Trophoblast cell (in vitro differentiated cells and primary cell): Measurements from ENCODE around the gene MARVELD2.
"Not testable (repeated sequence)": the region's sequence is repeated elsewhere in the genome, so short reads cannot be mapped to it uniquely, and the experiment has no call there.

Experiments used
- DNase-seq, 2 donors: peaks; one replicate each; pipeline ENCODE4 v3.0.0-alpha.2; 2016
- H2AFZ ChIP-seq: 2 replicates; pipeline ENCODE4 v1.6.1; 2013; ENCODE audit warnings: low read length, moderate library complexity, mild to moderate bottlenecking; ENCODE audit not compliant: insufficient read depth, poor library complexity
- H2AK5ac ChIP-seq: 2 replicates; pipeline ENCODE4 v1.6.1; 2013; ENCODE audit warnings: mild to moderate bottlenecking, low read length
- H2BK120ac ChIP-seq: 2 replicates; pipeline ENCODE4 v1.6.1; 2013; ENCODE audit warnings: low read length, mild to moderate bottlenecking, moderate library complexity; ENCODE audit not compliant: insufficient read depth, poor library complexity
- H2BK12ac ChIP-seq: 2 replicates; pipeline ENCODE4 v1.6.1; 2013; ENCODE audit warnings: mild to moderate bottlenecking, low read length, moderate library complexity
- H2BK5ac ChIP-seq: 2 replicates; pipeline ENCODE4 v1.6.1; 2013; ENCODE audit warnings: low read length, low read depth, moderate library complexity, mild to moderate bottlenecking; ENCODE audit not compliant: poor library complexity
- H3K14ac ChIP-seq: 2 replicates; pipeline ENCODE4 v1.6.1; 2013; ENCODE audit warnings: mild to moderate bottlenecking, low read length
- H3K18ac ChIP-seq: 2 replicates; pipeline ENCODE4 v1.6.1; 2013; ENCODE audit warnings: mild to moderate bottlenecking, low read length
- H3K23ac ChIP-seq: 2 replicates; pipeline ENCODE4 v1.6.1; 2013; ENCODE audit warnings: low read length
- H3K27ac ChIP-seq: 2 replicates; pipeline ENCODE4 v1.5.1; 2013; ENCODE audit warnings: low read depth, mild to moderate bottlenecking, inconsistent platforms, low read length, moderate library complexity
- H3K27me3 ChIP-seq: 2 replicates; pipeline ENCODE4 v1.6.1; 2013; ENCODE audit warnings: inconsistent platforms, mild to moderate bottlenecking, low read length, moderate library complexity; ENCODE audit not compliant: insufficient read depth
- H3K36me3 ChIP-seq, 2 experiments: 1 replicate in 1 of 2; 2 replicates in 1 of 2; pipeline ENCODE4 v1.6.1; 2013; ENCODE audit warnings: low read length in 2 of 2, mild to moderate bottlenecking in 2 of 2, moderate library complexity in 1 of 2; ENCODE audit not compliant: insufficient read depth in 2 of 2, control insufficient read depth in 1 of 2
- H3K4ac ChIP-seq: 2 replicates; pipeline ENCODE4 v1.6.1; 2013; ENCODE audit warnings: low read depth, mild to moderate bottlenecking, low read length, moderate library complexity
- H3K4me1 ChIP-seq, 2 experiments: 1 replicate in 1 of 2; 2 replicates in 1 of 2; pipeline ENCODE4 v1.6.1; 2013; ENCODE audit warnings: low read length in 2 of 2, mild to moderate bottlenecking in 2 of 2, moderate library complexity in 1 of 2; ENCODE audit not compliant: insufficient read depth in 2 of 2, control insufficient read depth in 1 of 2
- H3K4me2 ChIP-seq: 2 replicates; pipeline ENCODE4 v1.6.1; 2013; ENCODE audit warnings: inconsistent platforms, mild to moderate bottlenecking, low read length, moderate library complexity
- H3K4me3 ChIP-seq: 2 replicates; pipeline ENCODE4 v1.5.1; 2013; ENCODE audit warnings: mild to moderate bottlenecking, low read depth, low read length, inconsistent platforms
- H3K79me1 ChIP-seq: one replicate; pipeline ENCODE4 v1.6.1; 2013; ENCODE audit warnings: low read length
- H3K79me2 ChIP-seq: 2 replicates; pipeline ENCODE4 v1.6.1; 2013; ENCODE audit warnings: low read length, mild to moderate bottlenecking; ENCODE audit not compliant: control insufficient read depth, insufficient read depth, poor library complexity
- H3K9ac ChIP-seq: 2 replicates; pipeline ENCODE4 v1.6.1; 2013; ENCODE audit warnings: mild to moderate bottlenecking, low read length
- H3K9me3 ChIP-seq: 2 replicates; pipeline ENCODE4 v1.6.1; 2013; ENCODE audit warnings: low read depth, mild to moderate bottlenecking, control low read depth, inconsistent platforms, low read length; ENCODE audit not compliant: insufficient read depth
- H4K12ac ChIP-seq: 2 replicates; pipeline ENCODE4 v1.6.1; 2013; ENCODE audit warnings: low read depth, mild to moderate bottlenecking, low read length, moderate library complexity
- H4K8ac ChIP-seq: 2 replicates; pipeline ENCODE4 v1.6.1; 2013; ENCODE audit warnings: low read depth, mild to moderate bottlenecking, low read length, moderate library complexity
- H4K91ac ChIP-seq: one replicate; pipeline ENCODE4 v1.6.1; 2013; ENCODE audit warnings: low read depth, mild to moderate bottlenecking, low read length, moderate library complexity
- WGBS: extraction: QIAGEN DNeasy Blood & Tissue Kit; methylation state at CpG from one replicate; pipeline ENCODE4 v1.1.7; 2013; ENCODE audit warnings: missing lambda C conversion rate; ENCODE audit not compliant: insufficient read length, insufficient coverage; ENCODE audit errors: extremely low coverage; 5-methylcytosine and 5-hydroxymethylcytosine counted together

MARVELD2 gene

GRCh38 chr5:69478296-69478695 lies 63.4 kb downstream of the MARVELD2 start:
- not testable (repeated sequence) for H2BK120ac ChIP-seq, H3K4ac ChIP-seq, H2BK12ac ChIP-seq, H3K4me1 ChIP-seq, H3K79me1 ChIP-seq, DNase-seq, H2AFZ ChIP-seq, H4K8ac ChIP-seq, H3K14ac ChIP-seq, H3K27me3 ChIP-seq, H3K4me2 ChIP-seq, H3K36me3 ChIP-seq, H4K91ac ChIP-seq, H3K23ac ChIP-seq, H3K9ac ChIP-seq, H3K9me3 ChIP-seq, H4K12ac ChIP-seq, H2AK5ac ChIP-seq, H3K79me2 ChIP-seq, H2BK5ac ChIP-seq, H3K27ac ChIP-seq, H3K18ac ChIP-seq, H3K4me3 ChIP-seq
- no CpG with 5 or more reads among the region's 7 CpGs for WGBS

GRCh38 chr5:69484891-69485290 lies 70.0 kb downstream of the MARVELD2 start:
- no peaks in the 10 kb centered on the region for H3K36me3 ChIP-seq
- no peak overlapping the region for H3K4me2 ChIP-seq
- no peak overlapping the region for H3K14ac ChIP-seq
- H3K79me2 ChIP-seq, result no peaks in the 10 kb centered on the region
- no peak overlapping the region for H2BK120ac ChIP-seq
- no peak overlapping the region for H2BK12ac ChIP-seq
- no peak overlapping the region for H3K4ac ChIP-seq
- no peak overlapping the region for H3K23ac ChIP-seq
- no peak overlapping the region for H2BK5ac ChIP-seq
- H4K8ac ChIP-seq, result no peak overlapping the region
- H3K9me3 ChIP-seq, result no peaks in the 10 kb centered on the region
- no CpG with 5 or more reads among the region's 7 CpGs for WGBS
- no peak overlapping the region for H3K4me3 ChIP-seq
- H4K12ac ChIP-seq, result no peak overlapping the region
- no peak overlapping the region for H3K18ac ChIP-seq
- peak; percentile 4 to 57 for DNase-seq
- H4K91ac ChIP-seq, result no peak overlapping the region
- no peak overlapping the region for H3K27ac ChIP-seq
- no peaks in the 10 kb centered on the region for H3K79me1 ChIP-seq
- no peaks in the 10 kb centered on the region for H3K27me3 ChIP-seq
- no peaks in the 10 kb centered on the region for H3K4me1 ChIP-seq
- no peak overlapping the region for H2AFZ ChIP-seq
- H3K9ac ChIP-seq, result no peak overlapping the region
- H2AK5ac ChIP-seq, result no peak overlapping the region

- no peak for DNase-seq
- H3K27me3 ChIP-seq, result no peaks in the 10 kb centered on the region
- no peak overlapping the region for H3K9ac ChIP-seq
- H2BK120ac ChIP-seq, result no peak overlapping the region
- WGBS, result no CpG with 5 or more reads among the region's 1 CpG
- H3K4me3 ChIP-seq, result no peak overlapping the region
- H3K4ac ChIP-seq, result no peak overlapping the region
- no peak overlapping the region for H4K12ac ChIP-seq
- no peak overlapping the region for H2BK12ac ChIP-seq
- H4K8ac ChIP-seq, result no peak overlapping the region
- H2BK5ac ChIP-seq, result no peak overlapping the region
- no peaks in the 10 kb centered on the region for H3K36me3 ChIP-seq
- no peaks in the 10 kb centered on the region for H3K9me3 ChIP-seq
- H3K4me2 ChIP-seq, result no peak overlapping the region
- H3K79me1 ChIP-seq, result no peaks in the 10 kb centered on the region
- no peaks in the 10 kb centered on the region for H3K4me1 ChIP-seq
- H4K91ac ChIP-seq, result no peak overlapping the region
- no peak overlapping the region for H2AK5ac ChIP-seq
- no peak overlapping the region for H2AFZ ChIP-seq
- H3K23ac ChIP-seq, result no peak overlapping the region
- H3K79me2 ChIP-seq, result no peaks in the 10 kb centered on the region
- no peak overlapping the region for H3K18ac ChIP-seq
- H3K27ac ChIP-seq, result no peak overlapping the region
- no peak overlapping the region for H3K14ac ChIP-seq
Observed at GRCh38 chr5:69485471-69485870, 70.6 kb downstream of the MARVELD2 start.

GRCh38 chr5:69489246-69489645 lies 74.3 kb downstream of the MARVELD2 start:
- no peak overlapping the region for H2BK12ac ChIP-seq
- H3K9me3 ChIP-seq, result no peaks in the 10 kb centered on the region
- H4K8ac ChIP-seq, result no peak overlapping the region
- peaks cover 11% of the 10 kb centered on the region for H3K79me2 ChIP-seq
- H3K36me3 ChIP-seq, result no peaks in the 10 kb centered on the region
- H3K27ac ChIP-seq, result no peak overlapping the region
- no peak overlapping the region for H3K9ac ChIP-seq
- H2AK5ac ChIP-seq, result no peak overlapping the region
- no peak for DNase-seq
- no peak overlapping the region for H3K14ac ChIP-seq
- H4K12ac ChIP-seq, result no peak overlapping the region
- peaks cover 0 to 3% of the 10 kb centered on the region in 2 experiments for H3K4me1 ChIP-seq
- no peak overlapping the region for H3K4ac ChIP-seq
- WGBS, result no CpG with 5 or more reads among the region's 4 CpGs
- H3K4me3 ChIP-seq, result no peak overlapping the region
- H3K23ac ChIP-seq, result no peak overlapping the region
- no peaks in the 10 kb centered on the region for H3K27me3 ChIP-seq
- H3K18ac ChIP-seq, result no peak overlapping the region
- no peak overlapping the region for H2BK120ac ChIP-seq
- peaks cover 13% of the 10 kb centered on the region for H3K79me1 ChIP-seq
- no peak overlapping the region for H3K4me2 ChIP-seq
- no peak overlapping the region for H2AFZ ChIP-seq
- no peak overlapping the region for H4K91ac ChIP-seq
- no peak overlapping the region for H2BK5ac ChIP-seq
